Cortex of kidney (tissue), 1 donor: Measurements from ENCODE around the gene FADS1.

Source experiments
- DNase-seq: peaks from one replicate; lab custom pipeline; 2025; lab: John Stamatoyannopoulos, UW

The FADS1 gene

DNA sequence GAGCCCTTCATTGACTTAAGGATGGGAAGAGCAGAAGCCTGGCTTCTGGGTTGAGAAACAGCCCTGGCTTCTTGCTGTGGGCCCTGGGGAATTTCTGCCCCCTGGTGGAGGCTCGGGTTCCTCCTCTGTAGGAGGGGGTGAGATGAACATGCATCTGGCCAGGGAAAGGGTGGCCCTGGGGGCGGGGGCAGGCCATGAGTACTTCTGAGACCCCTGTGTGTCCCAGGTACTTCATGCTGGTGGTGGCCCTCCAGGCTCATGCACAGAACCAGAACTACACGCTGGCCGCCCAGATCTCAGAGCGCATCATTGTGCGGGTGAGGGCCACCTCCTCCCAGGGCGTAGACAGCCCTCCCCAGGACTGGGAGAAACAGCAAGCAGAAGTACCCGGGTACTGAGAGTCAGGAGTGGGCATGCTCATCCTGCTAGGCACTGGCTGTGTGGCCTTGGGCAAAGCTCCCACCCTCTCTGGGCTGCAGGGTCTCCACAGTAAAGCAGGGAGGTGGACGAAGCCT is 40.2 kb downstream of the FADS1 start:
- no peak for DNase-seq

DNA sequence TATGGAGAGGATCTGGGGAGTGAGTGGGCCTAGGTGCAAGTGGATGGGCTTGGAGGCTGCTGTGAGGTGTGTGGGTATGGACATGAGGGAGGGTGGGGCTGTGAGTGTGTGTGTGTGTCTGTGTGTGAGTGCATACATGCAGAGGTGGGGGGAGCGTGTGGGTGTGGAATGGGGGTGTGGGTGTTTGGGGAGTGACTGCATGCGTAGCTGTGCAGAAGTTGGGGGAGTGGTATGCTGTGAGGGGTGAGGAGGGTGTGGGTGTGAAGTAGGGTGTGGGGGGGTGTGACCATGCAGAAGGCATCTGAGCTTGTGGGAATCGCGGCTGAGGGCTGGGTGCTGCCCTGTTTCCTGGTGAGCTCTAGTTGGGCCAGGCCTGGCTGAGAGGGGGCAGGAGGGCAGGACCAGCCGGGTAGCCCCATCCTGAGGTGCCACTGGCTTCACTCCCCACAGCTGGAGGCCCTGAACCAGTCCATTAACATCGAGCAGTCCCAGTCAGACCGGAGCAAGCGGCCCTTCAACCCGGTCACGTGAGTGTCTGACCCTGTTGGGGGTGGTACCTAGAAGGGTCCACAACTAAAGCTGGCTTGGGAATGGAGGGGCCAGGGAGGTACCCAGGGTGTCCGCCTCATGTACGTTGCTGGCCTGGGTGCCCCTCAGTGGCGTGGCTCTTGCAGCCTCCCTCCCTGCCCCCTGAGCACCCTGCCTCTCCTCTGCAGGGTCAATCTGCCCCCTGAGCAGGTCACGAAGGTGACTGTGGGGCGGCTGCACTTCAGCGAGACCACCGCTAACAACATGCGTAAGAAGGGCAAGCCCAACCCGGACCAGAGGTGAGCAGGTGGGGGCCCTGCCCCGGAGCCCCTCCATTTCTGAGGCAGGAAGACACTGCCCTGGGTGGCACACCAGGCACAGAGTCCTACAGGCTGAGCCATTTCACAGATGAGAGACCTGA is 40.9 kb downstream of the FADS1 start:
- no peak for DNase-seq

DNA sequence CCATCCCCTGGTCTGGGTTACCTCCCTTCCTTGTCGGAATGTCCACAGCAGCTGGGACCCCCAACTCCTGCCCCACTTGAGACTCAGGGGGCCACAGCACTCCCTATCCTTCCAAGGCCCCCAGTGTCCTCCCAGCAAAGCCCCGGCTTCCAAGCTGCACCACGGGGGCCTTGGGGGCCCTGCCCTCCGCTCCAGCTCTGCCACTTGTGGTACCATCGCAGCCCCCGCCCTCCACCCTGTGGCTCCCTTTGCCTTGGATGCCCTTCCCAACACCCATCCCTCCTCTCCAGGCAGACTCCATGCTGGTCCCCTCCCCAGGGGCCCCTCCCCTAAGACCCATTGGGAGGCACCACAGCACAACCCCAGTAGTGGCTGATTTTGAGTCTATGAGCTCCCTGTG is 41.7 kb downstream of the FADS1 start:
- DNase-seq: no peak

GRCh38 chr11:61774411-61774810 is 42.4 kb downstream of the FADS1 start:
- no peak for DNase-seq

GRCh38 chr11:61773809-61774208 is 43.0 kb downstream of the FADS1 start:
- no peak for DNase-seq

DNA sequence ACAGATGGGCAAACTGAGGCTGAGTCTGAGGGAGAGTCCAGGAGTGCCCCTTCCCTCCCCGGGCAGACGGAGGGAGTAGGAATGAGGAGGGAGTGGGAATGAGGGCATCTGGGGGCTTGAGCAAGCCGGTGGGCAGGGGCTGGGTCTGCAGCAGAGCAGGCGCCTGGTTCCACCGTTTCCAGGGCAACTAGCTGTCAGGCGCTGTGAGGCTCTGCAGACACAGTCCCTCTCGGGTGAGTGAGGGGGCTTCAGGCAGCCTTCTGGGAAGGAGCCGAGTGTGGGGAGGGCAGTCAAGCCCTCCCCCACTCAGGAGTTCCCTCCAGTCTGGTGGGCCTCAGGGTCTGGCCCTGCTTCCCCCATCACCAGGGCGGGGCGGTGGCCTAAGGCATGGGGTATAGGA is 43.4 kb downstream of the FADS1 start:
- no peak for DNase-seq

GRCh38 chr11:61771985-61772455 is 44.8 kb downstream of the FADS1 start:
- DNase-seq: no peak

DNA sequence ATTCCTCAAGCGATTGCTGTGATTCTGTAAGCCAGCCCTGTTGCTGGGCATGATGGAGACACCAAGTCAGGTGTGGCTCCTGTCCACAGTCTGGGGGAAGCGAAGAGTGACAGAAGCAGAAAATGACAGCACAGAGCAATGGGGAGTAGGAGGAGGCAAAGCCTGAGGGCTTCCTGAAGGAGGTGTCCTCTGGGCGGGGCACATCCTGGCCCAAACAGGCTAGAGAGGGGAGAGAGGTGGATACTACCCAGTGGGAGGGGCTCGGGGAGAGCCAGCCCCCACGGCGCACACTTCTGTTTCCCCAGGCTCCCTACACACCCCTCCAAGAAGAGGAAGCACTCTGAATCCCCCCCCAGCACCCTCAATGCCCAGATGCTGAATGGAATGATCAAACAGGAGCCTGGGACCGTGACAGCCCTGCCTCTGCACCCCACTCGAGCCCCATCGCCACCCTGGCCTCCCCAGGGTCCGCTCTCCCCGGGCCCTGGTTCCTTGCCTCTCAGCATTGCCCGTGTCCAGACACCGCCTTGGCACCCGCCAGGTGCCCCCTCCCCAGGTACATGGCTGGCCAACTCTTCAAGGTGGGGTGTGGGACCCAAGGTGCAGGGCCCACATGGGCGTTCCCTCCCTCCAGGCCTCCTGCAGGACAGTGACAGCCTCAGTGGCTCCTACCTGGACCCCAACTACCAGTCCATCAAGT is 45.5 kb downstream of the FADS1 start:
- no peak for DNase-seq

DNA sequence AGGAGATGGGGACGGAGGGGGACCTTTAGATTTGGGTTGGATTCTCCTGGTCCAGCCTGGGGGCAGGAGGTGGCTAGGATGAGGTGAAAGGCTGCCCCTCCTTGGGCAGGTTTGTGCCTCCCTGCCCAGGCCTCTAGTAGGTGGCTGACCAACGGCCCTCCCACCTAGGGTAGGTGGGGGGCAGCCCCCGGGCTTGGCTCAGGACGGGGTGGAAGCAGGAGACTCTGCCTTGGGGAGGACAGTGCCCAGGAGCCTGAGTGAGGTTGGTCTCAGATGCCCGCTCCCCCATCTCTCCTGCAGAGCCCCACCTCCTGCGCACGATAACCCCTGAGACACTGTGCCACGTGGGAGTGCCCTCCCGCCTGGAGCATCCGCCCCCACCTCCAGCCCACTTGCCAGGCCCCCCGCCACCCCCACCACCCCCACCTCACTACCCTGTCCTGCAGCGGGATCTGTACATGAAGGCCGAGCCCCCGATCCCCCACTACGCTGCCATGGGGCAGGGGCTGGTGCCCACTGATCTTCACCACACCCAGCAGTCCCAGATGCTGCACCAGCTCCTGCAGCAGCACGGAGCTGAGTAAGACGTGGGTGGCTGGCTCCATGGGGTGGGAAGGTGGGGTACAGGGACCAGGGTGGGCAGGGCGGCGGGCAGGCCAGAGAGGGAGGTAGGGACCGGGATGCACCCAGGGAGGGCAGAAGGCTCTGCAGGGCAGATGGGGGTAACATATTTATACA is 46.7 kb downstream of the FADS1 start:
- no peak for DNase-seq

DNA sequence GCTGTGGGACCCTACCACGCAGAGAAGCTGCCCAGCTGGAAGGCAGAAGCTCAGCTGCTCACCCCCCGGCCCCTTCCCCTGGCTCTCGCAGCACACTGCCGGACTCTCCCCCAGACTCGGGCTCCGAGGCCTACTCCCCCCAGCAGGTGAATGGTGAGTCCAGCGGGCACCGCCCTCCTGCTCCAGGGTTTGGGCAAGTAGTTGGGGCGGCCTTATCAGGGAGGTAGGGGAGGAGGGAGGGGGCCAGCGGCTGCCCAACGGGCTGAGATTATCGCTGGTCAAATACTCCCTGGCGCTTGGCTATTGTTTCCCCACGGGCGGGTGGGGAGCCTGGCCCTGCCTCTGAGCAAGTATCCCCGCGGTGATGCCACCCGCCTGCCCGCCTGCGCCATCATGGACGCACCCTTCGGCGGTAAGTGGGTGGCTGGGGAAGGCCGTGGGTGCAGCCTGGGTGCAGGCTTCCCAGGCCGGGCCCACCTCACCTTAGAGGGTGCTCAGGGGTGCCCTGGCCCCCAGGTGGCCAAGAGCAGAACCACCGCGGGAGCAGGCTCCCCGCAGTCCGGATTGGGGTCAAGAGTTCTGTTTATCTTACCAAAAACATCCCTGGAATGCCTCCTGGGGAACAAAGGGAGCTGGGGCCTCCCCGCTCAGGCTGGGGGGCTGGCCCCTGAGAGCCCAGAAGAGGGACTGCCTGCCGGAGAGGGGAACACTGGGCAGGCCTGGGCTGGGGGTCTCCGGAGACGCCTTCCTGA is 47.5 kb downstream of the FADS1 start:
- DNase-seq: no peak

DNA sequence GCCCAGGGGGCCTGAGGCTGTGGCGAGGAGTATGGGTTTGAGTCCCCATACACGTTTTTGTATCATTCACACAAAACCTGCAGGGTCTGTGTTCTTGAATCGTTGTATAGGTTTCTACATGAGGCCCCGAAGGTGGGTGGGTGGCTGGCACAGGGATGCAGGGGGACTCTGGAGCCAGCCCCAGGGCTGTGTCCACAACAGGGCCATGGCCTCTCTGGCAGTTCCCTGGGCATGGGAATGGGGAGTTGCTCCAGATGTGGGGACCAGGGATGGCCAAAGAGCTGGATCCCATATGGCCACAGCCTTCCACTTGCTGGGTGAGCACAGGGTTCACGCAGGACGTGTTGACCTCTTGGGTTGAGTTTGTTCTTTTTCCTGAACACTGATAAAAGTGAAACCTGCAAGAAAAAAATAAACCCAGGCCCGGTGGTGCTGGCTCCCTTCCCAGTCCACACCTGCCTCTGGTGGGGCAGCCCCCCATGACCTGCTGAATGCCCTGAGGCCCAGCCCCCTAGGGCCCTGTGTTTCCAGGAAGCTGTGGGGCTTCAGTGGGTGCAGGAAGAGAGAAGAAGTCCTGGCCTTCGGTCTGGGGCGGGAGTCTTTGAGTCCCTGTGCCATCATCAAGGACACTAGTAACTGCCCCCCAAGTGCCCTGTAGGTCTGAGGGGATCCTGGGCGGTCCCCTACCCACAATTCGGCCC is 48.3 kb downstream of the FADS1 start:
- DNase-seq: no peak

DNA sequence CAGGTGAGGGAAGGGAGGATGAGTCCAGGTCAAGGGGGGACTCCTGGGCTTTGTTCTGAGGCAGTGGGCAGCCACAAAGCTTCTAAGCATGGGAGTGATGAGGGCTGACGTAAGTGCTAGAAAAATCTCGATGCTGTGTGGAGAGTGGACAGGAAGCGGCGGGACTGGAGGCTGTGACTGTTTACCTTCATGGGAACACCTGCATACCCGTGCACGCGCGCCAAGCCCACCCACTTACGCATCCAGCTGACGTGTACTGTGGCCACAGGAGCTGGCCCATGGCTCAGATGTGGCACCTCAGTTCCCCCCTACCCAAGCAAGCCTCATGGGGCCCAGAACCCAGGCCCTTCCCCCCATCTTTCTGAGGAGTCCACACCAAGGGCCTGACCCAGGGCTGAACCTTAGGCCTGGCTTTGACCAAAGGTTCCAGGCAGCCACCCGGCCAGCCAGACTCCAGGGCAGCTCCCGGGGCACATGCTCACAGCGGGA is 50.4 kb downstream of the FADS1 start:
- DNase-seq: no peak

- no peak for DNase-seq
Measured at GRCh38 chr11:61765550-61766253, 51.1 kb downstream of the FADS1 start.

GRCh38 chr11:61764606-61765260 is 52.1 kb downstream of the FADS1 start:
- DNase-seq: no peak

GRCh38 chr11:61763930-61764605 is 52.7 kb downstream of the FADS1 start:
- no peak for DNase-seq

GRCh38 chr11:61762798-61763197 is 54.0 kb downstream of the FADS1 start:
- DNase-seq: no peak

DNA sequence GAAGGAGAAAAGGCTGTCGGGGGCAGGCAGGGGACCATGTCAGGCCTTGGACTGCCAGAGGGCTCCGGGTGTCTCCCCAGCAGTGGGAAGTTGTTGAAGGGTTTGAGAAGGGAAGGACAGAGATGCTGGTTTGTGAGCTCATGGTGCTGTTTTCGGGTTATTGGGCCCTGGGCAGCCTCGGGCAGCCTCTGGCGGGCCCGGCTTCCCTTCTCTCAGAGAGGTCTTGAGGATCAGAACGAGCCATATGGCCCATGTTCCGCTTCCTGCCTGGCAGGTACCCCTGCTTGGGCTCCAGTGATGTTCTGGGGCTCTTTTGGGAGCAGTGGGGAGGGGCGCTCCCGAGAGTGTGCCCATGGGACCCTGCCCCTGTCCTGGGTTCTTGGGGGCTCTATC is 54.6 kb downstream of the FADS1 start:
- DNase-seq: no peak

- DNase-seq: no peak
Measured at GRCh38 chr11:61761440-61762222, 55.2 kb downstream of the FADS1 start.
